Endodermal cell (in vitro differentiated cells): ENCODE measurements around the gene MED29. TPM values are rescaled to one million over a fixed set of nuclear protein-coding genes. Genes with fewer than 3 reads are reported as not detected.

Experiments
- DNase-seq: peaks from one replicate; pipeline ENCODE4 v3.0.0-alpha.2; 2017
- H3K27ac ChIP-seq: 2 replicates; pipeline ENCODE4 v1.5.1; 2013; ENCODE audit warnings: mild to moderate bottlenecking, low read depth, low read length, moderate library complexity
- H3K27me3 ChIP-seq: 2 replicates; pipeline ENCODE4 v1.6.1; 2013; ENCODE audit warnings: mild to moderate bottlenecking, low read length, moderate library complexity; ENCODE audit not compliant: insufficient read depth, control insufficient read depth, poor library complexity, severe bottlenecking
- H3K36me3 ChIP-seq: 2 replicates; pipeline ENCODE4 v1.7.0; 2013; ENCODE audit warnings: mild to moderate bottlenecking, low read length, moderate library complexity; ENCODE audit not compliant: control insufficient read depth, insufficient read depth
- H3K4me1 ChIP-seq: one replicate; pipeline ENCODE4 v1.7.0; 2013; ENCODE audit warnings: low read length; ENCODE audit not compliant: control insufficient read depth, insufficient read depth
- H3K4me3 ChIP-seq: 2 replicates; pipeline ENCODE4 v1.5.1; 2013; ENCODE audit warnings: mild to moderate bottlenecking, low read length, moderate library complexity
- H3K9ac ChIP-seq: 2 replicates; pipeline ENCODE4 v1.6.1; 2013; ENCODE audit warnings: mild to moderate bottlenecking, low read length, moderate library complexity; ENCODE audit not compliant: poor library complexity, severe bottlenecking; ENCODE audit errors: extremely low read depth
- H3K9me3 ChIP-seq: 2 replicates; pipeline ENCODE4 v1.6.1; 2013; ENCODE audit warnings: mild to moderate bottlenecking, low read length, moderate library complexity; ENCODE audit not compliant: control insufficient read depth
- H3K27ac Mint-ChIP-seq: 2 replicates; pipeline ENCODE4 v1.8.0; 2020; ENCODE audit warnings: mixed read lengths
- H3K27me3 Mint-ChIP-seq: 2 replicates; pipeline ENCODE4 v1.8.0; 2021; ENCODE audit warnings: mild to moderate bottlenecking, mixed read lengths; ENCODE audit not compliant: insufficient read depth
- H3K36me3 Mint-ChIP-seq: 2 replicates; pipeline ENCODE4 v1.8.0; 2020; ENCODE audit warnings: low read depth, mixed read lengths
- H3K4me1 Mint-ChIP-seq: 2 replicates; pipeline ENCODE4 v1.8.0; 2020; ENCODE audit warnings: mixed read lengths
- H3K4me3 Mint-ChIP-seq: 2 replicates; pipeline ENCODE4 v1.8.0; 2020; ENCODE audit warnings: mild to moderate bottlenecking, moderate library complexity, mixed read lengths
- H3K9me3 Mint-ChIP-seq: 2 replicates; pipeline ENCODE4 v1.8.0; 2020; ENCODE audit warnings: mild to moderate bottlenecking, mixed read lengths
- WGBS, 2 experiments: methylation state at CpG; one replicate each; pipeline versions ENCODE4 v1.1.5 to v1.1.7; 2013; ENCODE audit warnings: missing lambda C conversion rate in 2 of 2, mixed read lengths in 1 of 2; ENCODE audit not compliant: insufficient coverage in 1 of 2, insufficient read length in 1 of 2; 5-methylcytosine and 5-hydroxymethylcytosine counted together
- total RNA-seq, 2 donors: library from RNA; stranded (reverse); fragmentation: NEBNext Ultra II Directional in 1 of 2; extraction: Animal tissue kit (Norgen Biotek cat#: 25700) in 1 of 2; gene quantifications; 2 replicates in 1 of 2; 3 replicates in 1 of 2; pipeline ENCODE4 v1.2.1, GENCODE V29; 2021
- TF ChIP-seq, protein P1 (sequence below): fragments of 200-600 bp; sonication (generic); conservative IDR thresholded peaks from 2 replicates; pipeline ENCODE4 v1.5.0; 2021; ENCODE audit warnings: antibody characterized with exemption, mild to moderate bottlenecking

Gene MED29
- total RNA-seq, 2 donors from 2014 or later = 32.6 to 38.9 TPM

DNA sequence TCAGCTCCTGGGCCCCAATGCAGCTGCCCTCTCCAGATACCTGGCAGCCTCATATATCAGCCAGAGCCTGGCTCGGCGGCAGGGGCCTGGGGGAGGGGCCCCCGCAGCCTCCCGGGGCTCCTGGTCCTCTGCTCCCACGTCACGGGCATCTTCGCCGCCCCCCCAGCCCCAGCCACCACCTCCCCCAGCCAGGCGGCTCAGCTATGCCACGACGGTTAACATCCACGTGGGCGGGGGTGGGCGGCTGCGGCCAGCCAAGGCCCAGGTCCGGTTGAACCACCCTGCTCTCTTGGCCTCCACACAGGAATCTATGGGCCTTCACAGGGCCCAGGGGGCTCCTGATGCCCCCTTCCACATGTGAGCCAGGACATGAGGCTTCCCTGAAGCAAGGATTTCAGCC is 33.8 kb downstream of the MED29 start:
- H3K4me3 ChIP-seq = no peak overlapping the region
- Mint-ChIP-seq H3K36me3 (peaks cover 40% of the 10 kb centered on the region), H3K27ac (peak overlapping the region; percentile 61), H3K27me3 (no peaks in the 10 kb centered on the region), H3K4me3 (no peak overlapping the region), H3K4me1 (peaks cover 10% of the 10 kb centered on the region), H3K9me3 (no peaks in the 10 kb centered on the region)
- no peak overlapping the region for H3K9ac ChIP-seq
- H3K27me3 ChIP-seq = no peaks in the 10 kb centered on the region
- peaks cover 54% of the 10 kb centered on the region for H3K36me3 ChIP-seq
- no peak overlapping the region for H3K27ac ChIP-seq
- H3K9me3 ChIP-seq = no peaks in the 10 kb centered on the region
- 93 to 95% methylated on average over 3 to 15 of the region's 16 CpGs for WGBS, 2 experiments
- H3K4me1 ChIP-seq = peaks cover 6% of the 10 kb centered on the region
- peak; percentile 39 for DNase-seq
- TF ChIP-seq, protein P1, sequence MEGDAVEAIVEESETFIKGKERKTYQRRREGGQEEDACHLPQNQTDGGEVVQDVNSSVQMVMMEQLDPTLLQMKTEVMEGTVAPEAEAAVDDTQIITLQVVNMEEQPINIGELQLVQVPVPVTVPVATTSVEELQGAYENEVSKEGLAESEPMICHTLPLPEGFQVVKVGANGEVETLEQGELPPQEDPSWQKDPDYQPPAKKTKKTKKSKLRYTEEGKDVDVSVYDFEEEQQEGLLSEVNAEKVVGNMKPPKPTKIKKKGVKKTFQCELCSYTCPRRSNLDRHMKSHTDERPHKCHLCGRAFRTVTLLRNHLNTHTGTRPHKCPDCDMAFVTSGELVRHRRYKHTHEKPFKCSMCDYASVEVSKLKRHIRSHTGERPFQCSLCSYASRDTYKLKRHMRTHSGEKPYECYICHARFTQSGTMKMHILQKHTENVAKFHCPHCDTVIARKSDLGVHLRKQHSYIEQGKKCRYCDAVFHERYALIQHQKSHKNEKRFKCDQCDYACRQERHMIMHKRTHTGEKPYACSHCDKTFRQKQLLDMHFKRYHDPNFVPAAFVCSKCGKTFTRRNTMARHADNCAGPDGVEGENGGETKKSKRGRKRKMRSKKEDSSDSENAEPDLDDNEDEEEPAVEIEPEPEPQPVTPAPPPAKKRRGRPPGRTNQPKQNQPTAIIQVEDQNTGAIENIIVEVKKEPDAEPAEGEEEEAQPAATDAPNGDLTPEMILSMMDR = no peak

DNA sequence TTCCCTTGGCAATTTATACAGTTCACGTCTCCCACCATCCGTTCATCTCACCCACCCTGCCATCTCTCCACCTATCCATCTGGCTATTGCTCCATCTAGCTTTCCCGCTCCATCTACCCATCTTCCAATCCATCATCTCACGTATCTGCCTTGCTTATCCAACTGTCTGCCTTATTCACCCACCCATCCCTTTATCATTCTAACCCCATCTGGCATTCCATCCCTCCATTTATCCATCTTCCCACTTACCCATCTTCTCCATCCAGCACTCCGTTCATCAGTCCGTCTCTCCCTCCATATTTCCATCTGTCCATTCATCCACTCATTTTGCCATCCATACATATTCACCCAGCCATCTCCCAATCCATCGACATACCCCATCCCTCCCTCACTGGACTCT is 34.6 kb downstream of the MED29 start:
- H3K36me3 Mint-ChIP-seq = peaks cover 34% of the 10 kb centered on the region
- Histone ChIP-seq H3K27me3 (no peaks in the 10 kb centered on the region), H3K36me3 (peaks cover 46% of the 10 kb centered on the region), H3K4me3 (no peak overlapping the region), H3K9me3 (no peaks in the 10 kb centered on the region), H3K9ac (no peak overlapping the region), H3K4me1 (peaks cover 6% of the 10 kb centered on the region), H3K27ac (no peak overlapping the region)
- H3K4me1 Mint-ChIP-seq = peaks cover 10% of the 10 kb centered on the region
- no peak for DNase-seq
- no peaks in the 10 kb centered on the region for H3K27me3 Mint-ChIP-seq
- H3K4me3 Mint-ChIP-seq = no peak overlapping the region
- H3K27ac Mint-ChIP-seq = no peak overlapping the region
- TF ChIP-seq, protein P1 = no peak
- 96 to 97% methylated on average over 7 of the region's 7 CpGs for WGBS, 2 experiments
- no peaks in the 10 kb centered on the region for H3K9me3 Mint-ChIP-seq

DNA sequence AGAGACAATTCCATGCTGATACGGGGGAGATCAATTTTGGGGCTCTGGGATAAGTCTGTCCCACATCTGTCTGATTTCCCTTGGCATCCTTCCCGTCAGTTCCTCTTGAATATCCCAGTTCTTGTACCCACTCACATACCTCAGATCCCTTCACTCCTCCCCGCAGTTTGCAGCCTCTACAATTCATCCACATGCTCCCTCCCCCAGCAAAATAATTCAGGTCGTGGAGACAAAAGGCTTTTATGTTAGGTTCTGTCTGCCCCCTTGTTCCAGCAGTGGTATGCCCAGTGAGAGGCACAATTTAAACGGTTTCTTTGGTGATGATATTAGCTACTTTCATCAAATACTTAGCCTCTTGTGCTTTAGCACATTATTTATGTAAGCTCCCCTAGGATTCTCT is 35.0 kb downstream of the MED29 start:
- peak overlapping the region; percentile 9 for H3K27ac ChIP-seq
- peaks cover 42% of the 10 kb centered on the region for H3K36me3 ChIP-seq
- no peaks in the 10 kb centered on the region for H3K27me3 ChIP-seq
- Mint-ChIP-seq H3K36me3 (peaks cover 30% of the 10 kb centered on the region), H3K27me3 (no peaks in the 10 kb centered on the region), H3K27ac (no peak overlapping the region), H3K4me1 (peaks cover 10% of the 10 kb centered on the region), H3K9me3 (no peaks in the 10 kb centered on the region), H3K4me3 (no peak overlapping the region)
- peak; percentile 42 for DNase-seq
- H3K9ac ChIP-seq = no peak overlapping the region
- 82 to 86% methylated on average over 5 of the region's 5 CpGs for WGBS, 2 experiments
- H3K9me3 ChIP-seq = no peaks in the 10 kb centered on the region
- H3K4me1 ChIP-seq = peaks cover 6% of the 10 kb centered on the region
- no peak overlapping the region for H3K4me3 ChIP-seq
- TF ChIP-seq, protein P1 = no peak
